ENCODE results near the gene GALNTL6. TPM values are rescaled to one million over a fixed set of nuclear protein-coding genes. Genes with fewer than 3 reads are reported as not detected.

GALNTL6 gene
- total RNA-seq, 2 donors from 2014 or later, result 0.71 TPM; not detected in 1

GRCh38 chr4:172721659-172722058 lies 908.5 kb downstream of the GALNTL6 start:
- DNase-seq, result no peak
- Histone ChIP-seq H3K4me3 (ENCODE audit: low read length) (no peak overlapping the region), H3K27me3 (ENCODE audit: control insufficient read depth, insufficient read depth, low read length, poor library complexity, severe bottlenecking) (no peaks in the 10 kb centered on the region), H3K9me3 (ENCODE audit: control insufficient read depth, low read length) (no peaks in the 10 kb centered on the region), H3K4me1 (ENCODE audit: control insufficient read depth, insufficient read depth, low read length) (peaks cover 5% of the 10 kb centered on the region), H3K27ac (ENCODE audit: low read depth, low read length) (no peak overlapping the region), H3K36me3 (ENCODE audit: control insufficient read depth, insufficient read depth, low read length) (no peaks in the 10 kb centered on the region), H3K9ac (ENCODE audit: extremely low read depth, low read length, poor library complexity, severe bottlenecking) (no peak overlapping the region)
- Mint-ChIP-seq H3K4me3 (no peak overlapping the region), H3K36me3 (ENCODE audit: low read depth) (no peaks in the 10 kb centered on the region), H3K4me1 (peaks cover 30% of the 10 kb centered on the region), H3K27ac (no peak overlapping the region), H3K27me3 (ENCODE audit: insufficient read depth) (peaks cover 35% of the 10 kb centered on the region), H3K9me3 (no peaks in the 10 kb centered on the region)
- 76 to 90% methylated on average over 3 to 4 of the region's 4 CpGs for WGBS, 2 experiments (ENCODE audit: insufficient coverage in 1 of 2, insufficient read length in 1 of 2)
- no peak for TF ChIP-seq CTCF (conservative IDR thresholded peaks at IDR 0.05)

GRCh38 chr4:172725581-172725980 lies 912.4 kb downstream of the GALNTL6 start:
- H3K9me3 ChIP-seq (ENCODE audit: control insufficient read depth, low read length), result peaks cover 14% of the 10 kb centered on the region
- H3K27ac Mint-ChIP-seq, result peak overlapping the region; percentile 56

GRCh38 chr4:172726001-172726423 lies 912.8 kb downstream of the GALNTL6 start:
- Histone ChIP-seq H3K4me3 (ENCODE audit: low read length) (peak overlapping the region; percentile 67), H3K27ac (ENCODE audit: low read depth, low read length) (no peak overlapping the region), H3K9me3 (ENCODE audit: control insufficient read depth, low read length) (peaks cover 14% of the 10 kb centered on the region), H3K36me3 (ENCODE audit: control insufficient read depth, insufficient read depth, low read length) (no peaks in the 10 kb centered on the region), H3K9ac (ENCODE audit: extremely low read depth, low read length, poor library complexity, severe bottlenecking) (no peak overlapping the region), H3K4me1 (ENCODE audit: control insufficient read depth, insufficient read depth, low read length) (peaks cover 5% of the 10 kb centered on the region), H3K27me3 (ENCODE audit: control insufficient read depth, insufficient read depth, low read length, poor library complexity, severe bottlenecking) (no peaks in the 10 kb centered on the region)
- Mint-ChIP-seq H3K9me3 (peaks cover 19% of the 10 kb centered on the region), H3K36me3 (ENCODE audit: low read depth) (peaks cover 4% of the 10 kb centered on the region), H3K27me3 (ENCODE audit: insufficient read depth) (peaks cover 52% of the 10 kb centered on the region), H3K4me3 (peak overlapping the region; percentile 35), H3K27ac (peak overlapping the region; percentile 56), H3K4me1 (peaks cover 35% of the 10 kb centered on the region)
- no peak for TF ChIP-seq CTCF (conservative IDR thresholded peaks at IDR 0.05)
- WGBS, 2 experiments (ENCODE audit: insufficient coverage in 1 of 2, insufficient read length in 1 of 2), result 18 to 41% methylated on average over 10 to 15 of the region's 15 CpGs
- DNase-seq, result peak; percentile 85

More at GRCh38 chr4:172725581-172725980, 912.4 kb downstream of the GALNTL6 start:
- 47 to 70% methylated on average over 2 to 3 of the region's 3 CpGs for WGBS, 2 experiments (ENCODE audit: insufficient coverage in 1 of 2, insufficient read length in 1 of 2)
- Histone ChIP-seq H3K4me3 (ENCODE audit: low read length) (peak overlapping the region; percentile 67), H3K9ac (ENCODE audit: extremely low read depth, low read length, poor library complexity, severe bottlenecking) (no peak overlapping the region), H3K4me1 (ENCODE audit: control insufficient read depth, insufficient read depth, low read length) (peaks cover 5% of the 10 kb centered on the region), H3K27me3 (ENCODE audit: control insufficient read depth, insufficient read depth, low read length, poor library complexity, severe bottlenecking) (no peaks in the 10 kb centered on the region), H3K27ac (ENCODE audit: low read depth, low read length) (no peak overlapping the region), H3K36me3 (ENCODE audit: control insufficient read depth, insufficient read depth, low read length) (no peaks in the 10 kb centered on the region)
- Mint-ChIP-seq H3K4me3 (peak overlapping the region; percentile 35), H3K9me3 (peaks cover 18% of the 10 kb centered on the region), H3K36me3 (ENCODE audit: low read depth) (peaks cover 4% of the 10 kb centered on the region), H3K27me3 (ENCODE audit: insufficient read depth) (peaks cover 52% of the 10 kb centered on the region), H3K4me1 (peaks cover 35% of the 10 kb centered on the region)
- no peak for DNase-seq
- TF ChIP-seq CTCF (conservative IDR thresholded peaks at IDR 0.05), result no peak

Data from endodermal cell (in vitro differentiated cells).